Activated CD4-positive, alpha-beta T cell treated with anti-CD3 and anti-CD28 coated beads, Interleukin-2, amount 50 U/mL, for 48 hours (primary cell): ENCODE data around the gene TUBB1.
"Not testable (repeated sequence)": the region's sequence is repeated elsewhere in the genome, so short reads cannot be mapped to it uniquely, and the experiment has no call there.

Experiments used
- DNase-seq, 2 experiments: peaks; one replicate each; pipeline ENCODE4 v3.0.0-alpha.2; 2020

The TUBB1 gene

DNA sequence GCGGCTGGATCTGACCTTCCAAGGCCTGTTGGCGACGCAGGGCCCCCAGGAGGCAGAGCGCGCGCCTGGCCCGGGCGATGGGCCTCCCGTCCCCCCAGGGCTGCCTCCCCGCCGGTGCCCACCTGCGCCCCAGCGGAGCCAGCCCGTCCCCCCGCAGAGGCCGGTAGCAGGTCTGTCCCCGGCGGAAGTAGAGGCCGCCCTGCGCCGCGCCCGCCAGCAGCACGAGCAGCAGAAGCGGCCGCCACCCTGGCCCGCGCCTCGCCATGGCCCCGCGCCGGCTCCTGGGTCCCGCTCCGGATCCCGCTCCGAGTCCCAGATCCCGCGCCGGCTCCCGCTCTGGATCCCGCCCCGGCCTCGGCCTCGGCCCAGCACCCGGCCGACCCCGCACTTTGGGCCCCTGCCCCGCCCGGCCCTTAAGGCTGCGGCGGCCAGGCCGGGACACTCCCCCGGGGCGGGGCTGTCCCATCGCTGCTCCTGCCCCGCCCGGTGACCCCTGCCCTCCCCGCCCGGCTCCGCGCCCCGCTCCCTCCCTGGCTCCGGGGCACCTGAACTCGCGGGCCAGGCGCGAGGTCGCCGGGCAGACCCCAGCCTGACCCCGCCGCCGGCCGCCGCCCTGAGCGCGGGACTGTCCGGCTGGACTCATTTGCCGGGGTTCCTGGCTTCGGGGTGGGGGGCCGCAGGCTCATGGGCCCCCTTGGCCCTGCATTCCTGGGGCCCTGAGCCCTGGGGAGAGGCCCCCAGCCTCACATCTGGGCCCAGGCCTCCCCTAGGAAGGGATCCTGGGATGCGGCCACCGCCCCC is 12.2 kb upstream of the TUBB1 start, which contains the start of gene CTSZ:
TSS of gene CTSZ (minus strand) at position 391 of the 801 bp plus-strand sequence. CDS start at position 265, 126 bp downstream.
- peak; percentile 58 to 60 for DNase-seq

DNA sequence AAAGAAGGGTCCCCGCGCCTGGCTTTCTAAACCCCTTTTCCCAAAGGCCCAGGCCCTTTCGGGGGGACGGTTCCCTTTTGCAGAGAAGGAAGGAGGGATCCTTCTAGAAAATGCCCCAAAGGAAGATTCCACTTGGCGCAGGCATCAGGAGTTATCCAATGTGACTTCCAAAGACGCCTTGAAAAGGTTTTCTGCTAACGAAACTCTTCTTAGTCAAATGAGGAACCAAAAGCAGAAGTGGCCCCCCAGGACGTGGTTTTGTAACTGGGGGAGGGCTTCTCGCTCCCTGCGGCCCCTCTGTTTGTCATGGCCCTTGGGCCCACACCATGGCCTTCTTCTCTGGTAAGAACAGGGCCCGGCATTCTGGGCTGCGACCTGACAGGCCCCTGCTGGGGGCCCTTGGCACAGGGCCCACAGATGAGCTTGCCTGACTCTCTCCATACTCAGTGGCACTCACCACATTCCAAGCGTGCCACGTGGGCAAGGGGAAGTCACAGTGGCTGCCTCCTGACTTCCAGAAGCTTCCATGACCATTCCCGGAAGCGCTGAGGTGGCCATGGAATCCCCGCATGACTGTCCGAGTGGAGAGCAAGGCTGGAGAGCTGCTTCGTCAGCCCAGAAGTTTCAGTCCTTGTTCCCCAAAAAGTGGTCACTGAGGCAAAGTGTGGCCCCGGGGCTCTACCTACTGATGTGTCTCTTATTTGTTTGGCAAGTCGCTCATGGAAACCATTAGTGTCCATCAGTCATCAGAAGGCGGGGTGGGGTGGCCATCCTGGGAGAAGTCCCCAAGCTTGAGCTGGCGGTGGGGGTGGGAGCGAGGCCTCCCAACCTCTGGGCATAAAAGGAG is 11.3 kb upstream of the TUBB1 start:
- DNase-seq: no peak

DNA sequence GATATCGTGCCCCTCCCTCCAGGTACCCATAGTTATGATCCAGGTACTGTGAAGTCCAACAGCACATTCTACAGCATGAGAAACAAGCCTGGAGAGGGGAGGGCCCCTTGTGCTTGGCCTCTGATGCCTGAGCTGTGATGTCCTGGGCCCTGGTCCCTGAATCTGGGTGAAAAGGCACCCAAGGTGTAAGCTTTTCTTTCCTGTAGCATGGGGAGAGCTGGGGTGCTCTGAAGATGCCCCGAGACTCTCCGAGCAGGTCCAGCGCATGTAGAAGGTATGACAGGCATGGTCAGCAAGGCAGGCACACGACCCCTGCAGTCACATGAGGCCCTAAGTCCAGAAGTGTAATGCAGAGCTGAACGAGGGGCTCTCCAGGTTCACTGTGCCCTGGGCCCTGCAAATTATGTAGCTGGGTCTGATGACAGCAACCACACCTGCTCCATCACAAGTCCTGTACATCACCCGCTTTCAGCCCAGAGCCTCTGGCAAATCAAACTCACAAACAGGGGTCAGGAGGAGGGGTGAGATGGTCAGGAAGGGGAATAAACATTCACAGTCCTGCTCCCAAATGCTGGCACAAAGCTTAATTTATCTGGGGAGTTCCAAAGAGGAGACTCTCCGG is 10.4 kb upstream of the TUBB1 start:
- DNase-seq: no peak

DNA sequence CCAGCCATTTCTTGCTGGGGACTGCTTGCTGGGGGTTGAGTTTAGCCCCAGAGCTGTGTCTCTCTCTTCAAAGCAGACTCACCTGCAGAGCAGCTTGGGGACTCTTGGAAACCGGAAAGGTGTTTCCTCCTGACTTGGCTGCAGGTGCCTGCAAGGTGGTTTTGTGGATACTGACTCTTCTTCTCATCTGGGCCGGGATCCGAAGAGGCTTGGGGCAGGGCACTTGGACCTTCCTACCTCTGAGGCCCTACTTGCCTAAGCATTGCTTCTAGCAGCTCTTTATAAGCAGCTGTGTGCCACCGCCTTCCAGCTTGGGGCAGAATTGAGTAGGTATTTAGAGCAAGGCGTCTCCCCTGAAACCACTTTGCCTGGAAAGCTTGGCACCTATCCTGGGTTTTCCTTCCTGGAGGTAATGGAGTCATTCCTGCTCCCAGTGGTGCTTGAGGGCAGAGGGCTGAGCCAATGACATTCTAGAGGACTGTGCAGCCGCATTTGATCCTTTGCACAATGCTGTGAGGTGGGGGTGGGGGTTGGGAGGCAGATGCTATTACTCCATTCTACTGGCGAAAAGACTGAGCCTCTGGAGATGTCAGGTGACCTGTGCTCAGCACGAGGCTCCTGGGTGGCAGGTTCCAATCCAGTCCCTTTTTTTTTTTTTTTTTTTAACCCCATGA is 8.8 kb upstream of the TUBB1 start:
- no peak for DNase-seq

DNA sequence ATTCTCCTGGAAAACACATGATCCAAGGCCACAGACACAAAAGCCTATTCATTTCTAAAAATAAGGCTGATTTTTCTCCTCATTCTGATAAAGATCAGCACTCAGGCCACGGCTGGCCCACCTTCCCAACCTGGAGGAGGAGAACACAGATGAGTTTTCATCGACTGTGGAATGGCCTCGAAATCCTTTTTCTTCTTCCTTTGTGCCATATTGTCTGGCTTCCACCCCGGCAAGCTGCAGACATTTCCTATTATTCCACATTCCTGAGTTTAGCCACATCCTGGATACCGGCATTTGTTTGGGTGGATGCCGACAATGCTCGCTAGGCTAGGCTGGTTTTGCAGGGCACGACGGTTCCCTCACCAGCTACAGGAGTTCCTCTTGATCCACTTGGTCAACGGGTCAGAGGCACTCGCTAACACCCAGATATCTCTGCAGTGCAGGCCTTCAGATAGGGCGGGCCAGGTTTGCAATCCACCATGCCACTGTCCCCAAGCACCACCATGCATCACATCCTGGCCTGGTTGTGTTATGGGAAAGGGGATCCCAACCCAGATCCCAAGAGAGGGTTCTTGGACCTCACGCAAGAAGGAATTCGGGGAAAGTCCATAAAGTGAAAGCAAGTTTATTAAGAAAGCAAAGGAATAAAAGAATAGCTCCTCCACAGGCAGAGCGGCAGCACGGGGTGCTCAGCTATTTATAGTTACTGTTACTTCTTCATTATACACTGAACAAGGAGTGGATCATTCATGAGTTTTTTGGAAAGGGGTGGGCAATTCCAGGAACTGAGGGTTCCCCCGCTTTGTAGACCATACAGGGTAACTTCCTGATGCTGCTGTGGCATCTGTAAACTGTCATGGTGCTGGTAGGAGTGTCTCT is 8.0 kb upstream of the TUBB1 start:
- no peak for DNase-seq

DNA sequence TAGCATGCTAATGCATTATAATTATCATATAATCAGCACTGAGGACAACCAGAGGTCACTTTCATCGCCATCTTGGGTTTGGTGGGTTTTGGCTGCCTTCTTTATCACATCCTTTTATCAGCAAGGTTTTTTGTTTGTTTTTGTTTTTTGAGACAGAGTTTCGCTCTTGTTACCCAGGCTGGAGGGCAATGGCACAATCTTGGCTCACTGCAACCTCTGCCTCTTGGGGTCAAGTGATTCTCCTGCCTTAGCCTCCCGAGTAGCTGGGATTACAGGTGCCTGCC is 7.4 kb upstream of the TUBB1 start:
- DNase-seq: not testable (repeated sequence)

DNA sequence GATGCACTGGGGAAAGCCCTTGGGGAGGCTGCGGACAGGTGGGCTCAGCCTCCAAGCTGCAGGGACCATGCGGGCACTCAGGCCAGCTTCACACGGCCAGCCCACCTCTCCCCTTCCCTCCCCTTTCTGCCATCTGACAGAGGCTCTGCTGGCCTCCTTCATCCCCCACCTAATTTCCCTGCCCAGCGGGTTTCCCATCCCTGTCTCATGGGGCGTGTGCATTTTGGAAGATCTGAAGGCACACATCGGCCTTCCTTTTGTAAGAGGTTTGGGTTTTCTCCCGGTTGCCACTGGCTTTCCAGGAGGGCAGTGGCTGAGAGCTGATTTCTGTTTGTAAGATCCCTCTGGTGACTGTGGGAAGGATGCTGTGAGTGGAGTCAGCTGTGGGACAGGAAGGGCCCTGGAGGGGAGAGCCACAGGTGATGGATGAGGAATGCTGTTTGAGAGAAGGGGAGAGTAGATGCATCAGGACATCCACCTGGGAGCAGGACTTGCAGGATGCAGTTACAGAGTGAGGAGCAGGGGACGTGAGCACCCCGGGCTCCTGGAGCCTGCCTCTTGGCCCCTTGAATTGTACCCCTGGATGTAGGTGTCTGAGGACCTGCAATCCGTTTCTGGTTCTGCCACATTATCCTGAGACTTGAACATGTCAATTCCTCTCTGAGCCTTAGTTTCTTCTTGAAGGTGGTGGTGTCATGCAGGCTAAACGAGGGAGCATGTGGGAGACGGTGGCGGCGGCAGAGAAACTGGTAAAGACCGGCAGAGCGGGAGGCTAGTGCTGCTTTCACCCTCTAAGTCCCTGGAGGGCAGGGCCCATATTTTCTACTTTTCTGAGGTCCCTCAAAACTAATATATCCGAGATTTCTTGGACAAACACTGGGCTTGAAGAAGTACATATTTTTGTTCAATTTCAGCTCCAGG is 5.9 kb upstream of the TUBB1 start:
- no peak for DNase-seq

DNA sequence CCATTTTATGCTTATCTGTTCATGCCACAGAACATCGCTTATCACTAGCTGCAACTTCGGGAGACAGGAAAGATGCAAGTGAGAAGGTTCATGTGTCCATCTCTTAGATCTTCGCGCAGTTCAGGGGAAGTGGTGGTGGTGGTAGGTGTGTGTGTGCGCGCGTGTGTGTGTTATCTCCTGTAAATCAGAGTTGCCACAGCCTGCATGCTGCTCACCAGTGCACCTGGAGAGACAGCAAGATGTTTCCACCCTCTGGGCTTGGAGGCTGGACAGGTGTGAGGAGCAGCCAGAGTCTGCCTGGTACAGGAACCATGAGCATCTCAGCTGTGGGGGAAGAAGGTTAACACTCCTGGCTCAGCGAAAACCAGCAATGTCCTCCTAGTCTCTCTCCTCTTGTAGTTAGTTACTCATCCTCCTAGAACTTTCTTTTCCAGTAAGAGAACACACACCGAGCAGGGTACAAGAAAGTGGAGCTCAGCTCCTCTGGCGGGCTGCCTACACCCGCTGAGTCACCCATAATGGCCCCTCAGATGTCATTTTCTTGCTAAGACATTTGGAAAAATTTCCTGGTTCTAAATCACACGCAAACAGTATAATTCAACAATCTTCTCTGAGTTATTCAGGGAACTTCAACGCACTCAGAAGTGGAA is 5.1 kb upstream of the TUBB1 start:
- DNase-seq: peak in 1 of 2 experiments; percentile 6

DNA sequence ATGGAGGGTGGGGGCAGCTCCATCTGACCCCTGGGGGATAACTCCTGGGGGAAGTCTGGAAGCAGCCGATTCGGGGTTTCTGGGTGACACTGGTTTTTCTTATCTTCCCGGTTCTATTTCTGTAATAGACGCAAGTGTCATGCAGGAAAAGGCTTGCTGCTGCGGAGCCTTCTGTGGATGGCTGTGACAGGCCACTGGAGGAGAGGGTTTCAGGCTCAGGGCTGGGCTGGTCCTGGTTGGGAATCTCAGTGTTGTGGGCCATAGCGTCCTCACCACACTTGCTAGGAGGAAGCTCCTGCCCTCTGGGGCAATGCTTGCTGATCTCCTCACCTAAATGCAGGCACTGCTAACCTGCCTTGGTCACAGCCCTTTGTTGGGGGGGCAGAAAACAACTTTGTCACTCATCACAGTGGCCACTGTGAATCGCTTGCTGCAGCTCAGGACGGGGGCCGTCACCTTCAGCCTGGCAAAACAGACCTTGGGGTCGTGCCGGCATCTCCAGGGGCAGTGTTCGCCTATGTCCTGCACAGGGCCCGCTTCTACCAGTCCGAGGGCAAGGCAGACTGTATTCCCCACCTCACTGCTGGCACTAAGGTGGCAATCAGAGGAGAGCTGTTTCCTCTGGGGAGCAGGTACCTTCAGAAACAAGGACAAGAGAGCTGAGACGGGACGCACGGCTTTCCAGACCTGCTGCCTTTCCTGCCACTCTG is 4.4 kb upstream of the TUBB1 start:
- DNase-seq: no peak

DNA sequence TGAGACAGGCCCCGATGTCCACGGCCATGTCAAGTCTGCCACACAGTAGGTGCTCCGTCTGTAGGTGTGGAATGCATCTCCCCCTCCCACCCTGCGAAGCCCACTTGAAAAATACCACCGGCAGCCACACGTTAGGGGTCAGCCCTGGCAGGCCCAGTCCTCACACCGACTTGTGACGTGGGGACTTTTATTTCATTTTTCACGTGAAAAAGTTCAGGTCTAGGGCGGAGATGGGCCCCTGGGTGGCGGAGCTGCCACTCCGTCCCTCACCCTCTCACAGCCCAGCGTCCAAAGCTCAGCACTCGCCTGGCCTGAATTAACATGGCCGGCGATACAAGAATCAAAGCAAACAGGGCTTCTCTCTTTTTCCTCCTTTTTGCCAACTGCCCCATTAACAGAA is 3.8 kb upstream of the TUBB1 start:
- no peak for DNase-seq

DNA sequence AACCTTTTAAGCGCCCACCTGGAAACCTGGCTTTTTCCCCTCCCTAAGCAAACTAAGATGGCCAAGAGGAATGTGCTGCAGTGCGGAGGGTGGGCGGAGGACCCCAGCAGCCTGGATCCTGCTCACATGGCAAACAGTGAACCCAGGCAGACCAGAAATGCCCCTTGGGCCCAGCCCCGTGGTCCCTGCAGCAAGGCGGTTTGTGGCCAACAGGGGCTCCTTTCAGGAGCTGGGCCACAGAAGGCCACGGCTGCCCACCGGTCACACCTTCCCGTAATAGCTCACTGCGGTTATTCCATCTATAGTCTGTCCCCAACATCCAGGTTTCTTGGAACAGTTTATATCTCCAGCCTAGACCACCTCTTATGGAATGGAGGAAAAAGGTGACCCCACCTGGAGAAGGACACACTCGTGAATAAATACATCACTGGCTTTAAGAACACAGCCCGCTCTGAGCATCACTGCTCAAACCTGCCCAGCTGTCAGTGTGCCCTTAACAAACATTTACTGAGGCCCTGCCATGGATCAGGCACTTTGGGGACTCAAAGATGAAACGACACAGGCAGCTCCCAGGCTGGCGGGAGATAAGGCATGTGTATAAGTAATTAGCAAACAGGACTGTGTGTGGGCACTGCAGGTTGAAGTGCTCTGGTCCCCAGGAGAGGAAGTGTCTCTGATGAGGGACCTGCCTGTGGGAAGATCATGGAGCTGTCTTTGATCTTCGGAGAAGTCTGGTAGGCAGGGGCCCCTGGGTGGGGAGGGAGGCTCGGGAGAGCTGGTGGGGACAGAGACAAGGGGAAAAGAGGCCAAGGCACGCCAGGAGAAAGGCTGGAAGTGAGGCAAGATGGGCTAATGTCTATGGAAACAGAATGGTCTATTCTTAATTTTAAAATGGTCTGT is 3.2 kb upstream of the TUBB1 start:
- peak in 1 of 2 experiments; percentile 2 for DNase-seq

DNA sequence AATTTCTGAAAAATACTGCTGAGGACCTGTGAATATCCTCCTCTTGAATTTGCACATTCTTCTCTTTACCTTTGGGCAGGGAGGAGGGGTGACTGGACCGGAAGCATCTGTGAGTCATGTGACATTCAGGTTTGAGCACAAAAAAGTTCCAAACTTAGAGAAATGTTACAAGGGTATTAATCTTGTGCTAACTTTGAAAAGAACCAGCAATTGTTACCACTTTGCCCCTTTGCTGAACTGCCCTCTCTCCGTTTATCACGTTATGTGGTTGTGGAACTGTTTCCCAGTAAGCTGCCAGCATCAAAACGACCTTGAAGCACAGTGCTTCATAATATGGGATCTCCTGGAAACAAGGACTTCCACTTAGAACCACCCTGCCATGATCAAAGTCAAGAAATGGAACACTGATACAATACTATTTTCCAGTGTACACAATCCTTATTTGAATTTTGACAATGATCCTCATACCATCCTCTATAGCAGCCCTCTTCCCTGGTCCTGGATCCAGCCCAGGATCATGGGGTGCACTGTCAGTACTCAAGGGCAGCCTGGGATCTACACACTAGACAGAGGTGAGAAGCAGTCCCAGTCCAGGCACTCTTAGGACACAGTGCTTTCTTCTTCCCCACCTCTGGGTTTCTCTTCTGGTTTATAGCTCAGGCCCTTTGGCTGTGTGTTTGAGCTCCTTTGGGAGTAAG is 2.3 kb upstream of the TUBB1 start:
- DNase-seq: peak in 1 of 2 experiments; percentile 17

DNA sequence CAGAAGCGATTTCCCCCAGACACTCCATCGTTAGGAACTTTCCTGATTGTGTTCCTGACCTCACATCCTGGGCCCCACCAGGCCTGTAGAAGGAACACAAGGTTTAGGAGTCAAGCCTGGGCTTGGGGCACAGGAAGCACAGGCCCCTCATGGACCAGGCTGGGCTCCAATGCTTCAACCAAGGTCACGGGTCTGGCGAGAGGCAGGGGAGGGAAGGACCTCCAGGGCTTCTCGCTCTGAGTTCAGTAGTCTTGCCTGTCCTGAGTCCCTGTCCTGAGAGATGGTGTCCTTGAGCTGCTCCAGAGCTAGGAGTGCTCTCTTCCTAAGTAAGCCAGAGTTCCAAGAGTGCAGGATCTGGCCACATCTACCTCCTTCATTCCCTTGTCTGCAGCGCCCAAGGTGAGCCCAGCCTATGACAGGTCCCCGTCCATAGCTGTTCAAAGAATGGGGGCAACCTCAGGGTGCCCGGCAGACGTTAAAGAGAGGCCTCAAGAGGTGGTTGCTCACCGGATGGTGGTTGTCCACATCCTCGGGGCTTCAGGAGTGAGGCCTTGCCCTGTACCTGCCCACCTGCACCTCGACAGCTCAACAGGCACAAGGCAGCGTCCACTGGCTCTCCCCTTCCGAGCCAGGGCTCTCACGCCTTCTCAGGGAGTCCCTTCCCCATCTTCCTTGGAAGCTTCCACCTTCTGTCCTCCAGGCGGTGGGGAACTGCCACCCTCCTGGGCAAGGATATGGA is 1.6 kb upstream of the TUBB1 start:
- DNase-seq: peak in 1 of 2 experiments; percentile 2

DNA sequence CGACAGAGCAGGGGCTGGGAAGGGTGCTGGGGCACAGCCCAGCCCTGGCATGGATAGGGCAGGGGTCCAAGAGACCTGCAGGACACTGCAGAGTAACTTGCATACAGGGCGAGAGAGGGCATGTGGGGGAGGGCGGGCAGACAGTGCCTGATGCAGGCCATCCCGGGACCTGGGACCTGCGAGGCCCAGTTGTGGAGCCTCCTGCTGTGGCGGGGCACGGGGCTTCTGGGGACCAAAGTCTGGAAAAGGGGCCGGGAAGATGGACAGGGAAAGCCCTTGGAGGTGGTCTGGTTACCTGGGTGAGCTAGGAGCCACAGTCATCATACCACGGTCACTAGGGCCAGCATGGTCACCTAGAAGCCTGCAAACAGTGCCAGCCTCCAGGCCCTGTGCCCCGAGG is 412 bp upstream of the TUBB1 start:
- DNase-seq: peak in 1 of 2 experiments; percentile 2

DNA sequence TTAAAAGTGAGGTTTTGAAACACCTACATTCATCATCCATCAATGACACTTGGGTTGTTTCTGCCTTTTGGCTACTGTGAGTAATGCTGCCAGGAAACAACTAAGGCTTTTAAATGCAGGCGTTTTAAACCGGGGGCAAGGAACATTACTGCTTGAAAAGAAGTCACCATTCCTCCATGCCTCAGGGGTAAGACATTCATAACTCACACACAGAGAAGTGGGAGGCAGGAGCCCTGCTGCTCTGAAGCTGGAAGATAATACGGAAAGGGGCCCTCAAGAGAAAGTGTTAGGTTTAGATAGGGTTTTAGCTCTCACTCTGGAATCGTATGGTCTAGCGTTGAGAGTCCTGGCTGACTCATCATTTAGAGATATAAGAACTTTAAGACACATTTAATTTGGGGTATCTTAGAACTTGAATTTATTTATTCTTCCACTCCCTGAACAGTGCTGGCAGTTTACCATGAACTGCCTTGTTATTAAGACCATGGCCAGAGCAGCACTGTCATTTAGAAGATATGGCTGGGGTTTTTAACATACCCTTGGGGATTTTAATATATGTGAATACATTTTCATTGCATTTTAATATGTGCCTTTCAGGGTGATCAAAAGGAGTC is 1.8 kb downstream of the TUBB1 start:
- DNase-seq: peak in 1 of 2 experiments; percentile 1

DNA sequence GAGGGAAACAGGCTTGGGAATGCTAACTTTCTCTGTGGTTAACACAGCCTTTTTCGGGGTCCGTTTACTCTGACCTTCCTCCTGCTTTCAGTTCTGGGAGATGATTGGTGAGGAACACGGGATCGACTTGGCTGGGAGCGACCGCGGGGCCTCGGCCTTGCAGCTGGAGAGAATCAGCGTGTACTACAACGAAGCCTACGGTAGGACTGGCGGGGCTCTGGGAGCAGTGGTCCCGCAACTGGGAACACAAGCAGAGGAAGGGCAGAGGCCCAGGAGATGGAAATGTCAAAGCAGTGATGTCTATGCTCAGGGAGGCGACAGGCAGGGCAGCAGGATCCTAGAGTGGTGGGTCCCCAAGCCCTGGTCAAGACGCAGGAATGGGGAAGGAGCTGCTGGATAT is 3.5 kb downstream of the TUBB1 start:
- peak in 1 of 2 experiments; percentile 1 for DNase-seq

DNA sequence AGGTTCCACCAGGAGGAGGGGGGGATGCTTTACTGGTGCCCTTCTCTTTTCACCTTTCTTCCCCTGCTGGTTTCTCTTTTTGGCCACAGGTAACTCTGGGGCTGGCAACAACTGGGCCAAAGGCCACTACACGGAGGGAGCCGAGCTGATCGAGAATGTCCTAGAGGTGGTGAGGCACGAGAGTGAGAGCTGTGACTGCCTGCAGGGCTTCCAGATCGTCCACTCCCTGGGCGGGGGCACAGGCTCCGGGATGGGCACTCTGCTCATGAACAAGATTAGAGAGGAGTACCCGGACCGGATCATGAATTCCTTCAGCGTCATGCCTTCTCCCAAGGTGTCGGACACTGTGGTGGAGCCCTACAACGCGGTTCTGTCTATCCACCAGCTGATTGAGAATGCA is 4.4 kb downstream of the TUBB1 start:
- peak in 1 of 2 experiments; percentile 2 for DNase-seq
